GM11168 (cell line): ENCODE data around the gene OPCML.

Source experiments
- in situ Hi-C: fragments of 300-500 bp; cut with MboI; formaldehyde crosslinking; loops from one replicate; pipeline ENCODE4 v1.12.0; 2022; ENCODE audit warnings: low sequenced_read_pairs; ENCODE audit not compliant: unreplicated experiment

OPCML gene

DNA sequence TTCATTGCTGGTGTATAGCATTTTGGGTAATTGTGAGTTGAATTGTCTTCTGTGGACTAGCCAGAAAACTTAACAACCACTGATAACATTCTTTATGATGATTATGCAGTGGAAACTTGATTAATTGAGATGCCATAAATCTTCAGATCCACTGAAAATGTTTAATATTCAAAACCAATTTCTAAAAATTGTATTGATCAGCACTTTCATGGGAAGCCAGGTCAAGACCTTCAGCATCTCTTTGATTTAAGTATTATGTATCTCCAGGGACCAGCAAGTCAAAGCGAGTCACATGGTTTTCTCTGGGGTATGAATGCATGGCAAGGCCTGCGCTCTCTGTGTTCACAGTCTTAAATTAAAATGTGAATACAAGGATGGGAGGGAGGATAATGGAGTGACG is 596.9 kb downstream of the OPCML start:
- in situ Hi-C loops = no loop called here

DNA sequence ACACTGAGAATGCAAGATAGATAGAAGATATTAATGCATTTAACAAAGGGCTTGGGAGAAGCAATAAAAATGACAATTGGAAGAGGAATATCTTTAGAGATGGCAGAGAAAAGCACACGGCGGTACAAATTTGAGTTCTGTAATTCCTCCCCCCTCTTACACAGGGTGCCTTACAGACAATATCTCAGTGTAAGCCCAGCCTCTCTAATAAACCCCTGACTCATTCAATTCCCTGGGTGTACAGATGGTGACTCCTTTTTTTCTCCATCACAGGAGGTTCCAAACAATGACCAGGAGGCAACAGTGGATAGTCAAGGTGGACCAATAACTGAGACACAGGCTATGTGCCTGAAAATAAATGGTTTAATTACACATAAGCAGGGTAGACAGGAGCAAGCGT is 598.6 kb downstream of the OPCML start:
- in situ Hi-C loops = no loop called here

DNA sequence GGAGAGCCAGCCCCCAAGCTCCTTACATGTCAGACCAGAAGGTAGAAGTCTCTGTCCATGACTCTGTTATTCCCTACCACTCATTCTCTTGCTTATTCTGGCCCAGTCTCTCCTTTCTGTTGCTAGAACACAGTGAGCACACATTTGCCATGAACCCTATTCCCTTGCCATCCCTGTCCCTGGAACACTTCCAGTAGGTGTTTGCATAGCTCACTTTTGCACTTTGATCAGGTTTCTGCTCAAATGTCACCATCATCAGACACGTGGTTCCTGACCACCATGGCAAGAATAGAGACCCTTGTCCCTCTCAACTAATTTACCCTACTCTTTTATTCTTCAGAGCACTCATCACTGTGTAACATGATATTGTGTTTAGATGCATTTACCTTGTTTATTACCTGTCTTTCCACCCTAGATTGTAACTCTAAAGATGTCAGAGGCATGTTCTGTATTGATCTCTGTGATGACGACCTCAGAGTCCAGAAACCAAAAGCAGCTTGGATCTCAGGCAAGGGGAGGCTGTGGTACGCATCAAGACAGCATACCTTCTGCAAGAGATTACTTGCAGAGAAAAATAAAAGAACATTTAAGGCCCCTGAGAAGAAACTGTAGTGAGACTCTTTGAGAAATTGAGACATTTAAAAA is 606.4 kb downstream of the OPCML start:
- in situ Hi-C loops = no loop called here

DNA sequence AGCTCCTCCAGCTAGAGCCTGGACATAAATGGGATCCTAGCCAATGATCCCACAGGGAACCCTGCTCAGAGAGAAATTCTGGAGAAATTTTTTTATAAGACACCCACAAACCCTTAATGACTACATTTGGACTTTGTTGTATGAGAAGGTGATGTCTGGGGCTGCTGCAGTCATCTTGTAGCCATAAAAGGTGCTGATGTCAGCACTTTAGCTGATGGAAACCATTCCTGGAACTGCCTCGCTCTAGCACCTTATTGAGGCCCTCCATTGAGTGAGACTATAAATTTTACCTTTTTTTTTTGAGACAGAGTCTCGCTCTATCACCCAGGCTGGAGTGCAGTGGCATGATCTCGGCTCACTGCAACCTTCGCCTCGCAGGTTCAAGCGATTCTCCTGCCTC is 610.7 kb downstream of the OPCML start:
- in situ Hi-C loops = no loop called here

DNA sequence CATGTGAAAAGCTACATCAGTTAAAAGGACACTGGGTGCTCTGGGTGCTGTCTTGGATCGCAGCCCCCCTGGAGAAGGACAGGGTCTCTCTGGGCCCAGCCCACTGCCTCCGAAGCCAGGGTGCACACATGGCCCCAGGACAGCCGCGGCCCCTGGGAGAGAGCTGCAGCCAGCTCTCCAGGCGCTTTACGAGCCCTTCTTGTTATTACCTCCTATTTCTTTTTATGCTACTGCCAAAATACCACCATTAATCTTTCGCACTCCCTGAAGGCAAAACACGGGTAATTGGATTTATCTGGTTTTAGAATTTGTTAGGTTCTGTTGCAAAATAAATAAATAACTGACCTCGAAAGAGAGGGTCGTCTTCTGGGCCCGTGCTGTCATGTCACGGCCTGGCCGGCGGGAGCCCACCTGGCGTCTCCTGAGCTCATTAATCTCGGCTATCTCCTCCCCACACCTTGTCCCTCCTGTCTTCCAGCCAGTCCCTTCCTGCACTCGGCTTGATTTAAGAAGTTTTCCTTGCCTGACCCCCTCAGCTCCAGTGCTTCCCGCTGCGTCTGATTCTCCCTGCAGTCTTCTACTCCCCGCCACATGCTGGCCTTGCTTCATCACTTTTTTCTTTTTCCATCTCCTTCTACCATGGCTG is 611.7 kb downstream of the OPCML start:
- in situ Hi-C loops = no loop called here

DNA sequence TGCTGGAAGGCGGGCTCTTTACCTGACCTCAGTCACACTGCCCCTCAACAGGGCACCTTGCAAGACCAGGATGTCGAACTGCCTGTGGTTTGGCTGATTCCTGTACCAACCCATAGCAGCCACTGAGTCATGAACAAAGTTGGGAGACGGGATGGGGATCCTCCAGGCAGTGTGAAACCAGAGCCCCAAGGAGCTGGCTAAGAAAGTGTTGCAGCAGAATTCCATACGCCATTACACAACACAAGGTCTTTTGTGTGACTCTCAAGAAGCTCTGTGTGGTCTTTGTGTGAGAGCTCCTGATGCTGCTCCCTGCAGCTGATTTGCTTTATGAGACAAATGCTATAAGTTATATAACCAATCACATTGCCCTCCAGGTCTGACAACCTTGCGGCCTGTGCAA is 617.7 kb downstream of the OPCML start:
- in situ Hi-C loops = no loop called here

DNA sequence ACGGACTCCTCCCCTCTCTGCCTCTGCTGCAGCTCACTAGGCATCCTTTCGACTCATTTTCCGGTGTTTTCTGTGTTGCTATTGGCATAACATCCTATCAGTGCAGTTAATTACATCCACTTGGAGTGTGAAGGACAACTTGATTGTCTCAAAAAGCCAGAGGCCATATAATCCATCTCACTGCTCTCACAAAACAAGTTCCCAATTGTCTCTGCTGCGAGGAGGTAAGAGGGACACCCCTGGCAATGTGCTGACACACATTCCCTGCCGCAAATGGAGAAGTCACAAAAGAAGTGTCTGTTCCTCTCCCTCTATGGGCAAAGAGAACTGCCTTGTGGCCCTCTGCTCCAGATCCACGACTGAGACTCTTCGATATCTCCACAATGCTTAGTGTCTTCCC is 618.4 kb downstream of the OPCML start:
- in situ Hi-C loops = no loop called here

DNA sequence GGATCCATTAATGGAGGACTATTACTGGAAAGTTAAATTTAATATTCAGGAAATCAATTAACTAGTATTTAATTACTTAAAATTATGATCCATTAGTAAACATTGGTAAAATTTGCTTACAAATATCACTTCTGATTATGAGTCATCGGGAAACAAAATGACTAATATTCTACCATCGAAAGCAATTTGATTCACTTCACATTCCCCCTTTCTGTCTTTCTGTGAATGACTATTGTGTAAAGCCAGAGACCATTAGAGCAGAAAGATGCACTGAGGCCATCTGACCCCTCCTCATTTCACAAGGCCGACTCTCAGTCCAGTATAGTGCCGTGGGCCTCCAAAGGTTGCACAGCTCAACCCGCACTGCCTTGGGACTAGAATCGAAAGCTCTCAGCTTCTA is 619.0 kb downstream of the OPCML start:
- in situ Hi-C loops = no loop called here

DNA sequence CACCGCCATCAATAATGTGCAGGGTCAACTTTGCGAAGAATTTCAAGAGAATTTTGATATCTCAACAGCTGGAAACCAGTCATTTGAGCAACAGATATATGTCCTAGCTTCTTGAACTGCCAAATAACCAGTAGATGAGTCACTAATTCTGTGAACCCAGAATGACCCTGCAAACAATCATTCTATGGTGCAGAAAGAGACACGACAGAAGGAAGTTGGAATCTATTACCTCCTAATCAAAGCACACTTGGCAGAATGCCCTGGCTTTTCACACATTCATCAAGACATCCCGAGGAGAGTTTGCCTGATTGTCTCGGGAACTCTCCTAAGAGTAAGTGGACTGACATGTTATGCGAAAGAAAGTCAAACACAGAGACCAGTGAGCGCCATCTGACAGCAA is 621.1 kb downstream of the OPCML start:
- in situ Hi-C loops = no loop called here

DNA sequence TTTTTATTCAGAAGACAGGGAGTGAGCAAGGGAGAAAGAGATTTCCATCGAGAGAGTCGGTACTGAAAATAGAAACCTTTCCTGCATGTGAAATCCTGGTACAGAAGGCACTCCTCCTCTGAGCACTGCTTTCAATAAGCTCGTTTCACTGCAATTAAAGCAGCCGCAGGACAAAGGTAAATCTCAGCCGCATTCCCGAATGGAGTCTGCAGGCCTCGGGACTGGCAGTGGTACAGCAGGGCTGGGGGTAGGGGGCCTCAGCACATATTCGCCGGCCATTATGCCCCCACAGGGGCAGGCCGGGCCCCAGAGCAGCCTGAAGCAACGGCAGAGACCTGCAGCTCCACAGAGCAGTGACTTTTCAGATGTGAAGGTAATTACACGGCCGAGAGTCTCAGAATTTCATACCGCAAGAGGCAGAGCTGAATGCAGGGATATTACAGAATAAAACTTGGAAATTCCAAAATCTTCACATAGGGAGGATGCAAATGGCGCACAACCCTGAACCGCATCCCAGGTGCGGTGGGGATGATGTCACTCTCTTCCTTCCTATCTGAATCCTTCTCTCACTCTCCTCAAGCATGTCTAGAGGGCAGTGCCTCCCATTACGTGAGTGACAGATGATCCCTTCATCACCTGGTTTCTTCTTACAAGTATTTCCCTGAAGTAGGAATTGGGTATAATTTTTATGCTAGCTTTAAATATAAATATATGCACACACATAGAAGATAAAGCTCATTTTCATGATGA is 622.1 kb downstream of the OPCML start:
- in situ Hi-C loops = no loop called here

DNA sequence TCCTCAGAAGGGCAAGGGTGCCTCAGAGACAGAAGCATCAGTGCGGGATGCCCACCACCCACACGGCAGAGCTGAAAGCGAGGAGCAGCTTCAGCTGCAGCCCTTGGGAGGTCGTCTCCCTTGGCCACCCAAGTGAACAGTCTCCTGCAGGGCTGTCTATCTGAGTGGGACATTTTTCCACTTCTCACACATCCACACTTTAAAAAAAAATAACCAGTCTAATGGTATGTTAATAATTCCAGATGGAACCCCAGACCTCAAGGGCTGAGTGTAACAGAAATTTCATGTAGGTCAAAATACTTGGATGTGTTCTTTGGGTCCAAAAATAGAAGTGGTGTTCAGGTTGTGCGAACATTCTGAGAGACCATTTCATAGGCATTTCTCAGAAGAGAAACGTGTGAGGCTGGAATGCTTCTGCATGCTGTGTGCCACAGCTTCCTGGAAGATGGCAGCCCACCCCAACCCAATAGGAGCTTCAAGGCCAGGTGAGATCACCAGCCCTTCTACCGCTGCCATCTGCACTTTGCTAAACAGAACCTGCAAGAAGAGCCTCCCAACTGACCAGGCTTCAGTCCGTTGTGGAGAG is 623.2 kb downstream of the OPCML start:
- in situ Hi-C loops = no loop called here

DNA sequence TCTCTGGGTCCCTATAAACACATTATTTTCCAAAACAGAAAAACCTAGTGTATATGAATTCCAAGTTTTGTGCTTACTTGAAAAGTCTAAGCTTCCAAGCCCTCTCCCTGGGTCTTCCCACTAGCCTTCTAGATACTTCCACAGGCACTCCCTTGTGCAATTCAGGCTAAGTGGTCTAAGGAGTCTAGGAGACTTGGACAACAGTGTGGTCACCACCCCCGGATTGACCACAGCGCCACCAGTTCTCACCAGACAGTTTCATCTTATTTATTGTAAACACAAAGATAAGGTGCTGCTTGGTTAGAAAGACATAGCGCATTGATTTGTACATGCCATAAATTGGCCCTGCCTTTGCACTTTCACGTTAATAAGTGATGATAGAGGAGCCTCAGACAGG is 623.9 kb downstream of the OPCML start:
- in situ Hi-C loops = no loop called here

DNA sequence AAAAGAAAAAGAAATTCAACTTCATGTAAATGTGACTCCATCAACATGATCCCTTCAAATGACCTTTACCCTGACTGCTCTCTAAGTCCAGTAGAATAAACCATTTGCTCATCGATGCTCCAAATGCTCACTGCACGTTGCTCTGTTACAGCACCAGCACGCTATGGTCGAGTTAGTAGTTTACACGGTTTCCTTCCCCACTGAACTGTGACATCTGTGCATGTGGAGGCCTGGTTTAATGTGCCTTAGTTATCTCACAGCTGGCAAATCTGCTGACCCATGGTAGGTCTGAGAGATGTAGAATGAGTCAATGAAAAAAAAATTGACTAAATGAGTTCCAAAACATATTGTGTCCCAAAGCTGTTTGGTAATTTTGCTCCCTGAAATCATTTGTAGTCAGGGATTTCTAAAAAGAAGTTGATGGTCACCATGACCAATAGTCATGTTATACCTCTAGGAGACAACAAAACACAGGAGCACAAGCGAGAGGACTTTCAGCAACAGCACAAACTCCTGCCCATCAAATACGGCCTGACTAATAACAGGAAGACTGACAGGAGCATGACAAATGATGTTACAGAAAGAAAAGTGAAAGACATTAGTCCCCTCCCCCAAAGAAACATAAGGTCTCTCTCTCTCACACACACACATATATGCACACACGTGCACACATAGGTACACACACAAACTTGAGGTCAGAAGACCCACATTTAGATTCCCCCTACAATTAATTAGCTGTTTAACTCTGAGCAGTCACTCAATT is 624.5 kb downstream of the OPCML start:
- in situ Hi-C loops = no loop called here

DNA sequence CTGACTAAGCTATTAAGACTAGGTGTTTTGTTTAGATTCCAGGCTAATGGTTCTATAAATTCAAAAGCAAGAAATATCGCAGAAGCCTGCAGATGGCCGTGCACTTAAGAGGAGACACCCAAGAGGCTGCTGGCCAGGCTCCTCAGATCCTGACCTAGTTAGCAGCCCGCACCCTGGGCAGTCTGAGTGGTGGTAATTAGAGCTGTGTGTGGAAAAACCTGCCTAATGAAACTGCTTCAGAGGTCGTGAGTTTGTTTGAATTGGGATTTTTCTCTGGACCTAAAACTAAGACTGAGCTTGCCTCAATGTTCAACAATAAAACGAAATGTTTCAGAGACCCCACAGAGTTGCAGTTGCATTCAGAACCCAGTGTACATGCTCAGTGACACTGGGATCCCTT is 627.7 kb downstream of the OPCML start:
- in situ Hi-C loops = no loop called here

DNA sequence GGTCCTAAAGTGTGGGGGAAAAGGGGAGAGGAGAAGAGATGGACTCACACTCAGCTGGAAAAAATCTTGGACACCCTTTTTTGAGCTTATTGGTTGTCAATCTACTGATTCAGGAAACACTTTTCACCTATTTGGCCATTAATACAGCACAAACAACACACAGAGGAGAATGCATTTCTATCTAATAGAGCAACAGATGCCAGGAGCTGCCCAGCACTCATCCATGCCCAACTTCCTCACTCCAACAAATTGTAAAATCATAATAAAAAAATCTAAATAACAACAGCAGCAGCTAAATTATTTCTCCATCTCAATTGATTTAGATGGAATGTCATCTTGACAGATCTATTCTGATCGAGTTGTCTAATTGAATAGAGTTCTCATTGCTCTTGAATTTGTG is 628.2 kb downstream of the OPCML start:
- in situ Hi-C loops = no loop called here

DNA sequence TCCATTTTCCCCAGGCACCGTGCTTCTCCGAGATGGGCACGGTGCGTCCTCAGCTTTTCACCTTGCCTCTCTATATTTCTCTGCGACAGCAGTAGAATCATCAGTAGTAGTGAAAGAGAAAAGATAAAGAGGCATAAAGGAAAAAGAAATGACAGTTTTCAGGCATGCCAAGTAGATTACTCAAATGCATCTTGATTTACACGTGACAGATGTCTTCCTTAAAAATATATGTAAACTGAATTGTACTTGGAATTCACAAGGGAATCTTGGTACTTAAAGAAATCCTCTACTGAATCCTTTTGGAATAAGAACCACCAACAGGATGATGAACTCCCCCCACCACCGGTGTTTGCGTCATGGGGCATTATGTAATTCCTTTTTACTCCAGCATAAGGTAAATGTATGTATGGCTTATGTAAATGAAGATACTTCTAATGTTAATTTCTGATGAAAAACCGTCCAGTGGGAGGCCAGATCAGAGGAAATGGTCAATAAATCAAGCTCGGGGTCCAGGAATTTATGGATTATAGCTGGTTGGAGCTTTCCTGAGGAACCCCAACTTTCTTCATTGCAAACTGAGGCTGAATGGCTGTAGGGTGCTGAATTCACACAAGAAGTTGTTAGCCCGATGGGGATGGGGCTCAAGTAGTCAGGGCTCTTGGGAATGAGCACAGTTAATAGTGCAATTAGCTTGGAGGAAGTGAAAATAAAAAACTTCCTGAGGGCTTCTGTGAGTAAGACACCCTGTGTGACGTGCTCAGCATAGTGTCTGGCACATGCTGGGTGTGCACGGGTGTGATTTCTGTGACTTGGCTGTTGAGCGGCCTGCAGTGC is 630.4 kb downstream of the OPCML start:
- in situ Hi-C loops = no loop called here

DNA sequence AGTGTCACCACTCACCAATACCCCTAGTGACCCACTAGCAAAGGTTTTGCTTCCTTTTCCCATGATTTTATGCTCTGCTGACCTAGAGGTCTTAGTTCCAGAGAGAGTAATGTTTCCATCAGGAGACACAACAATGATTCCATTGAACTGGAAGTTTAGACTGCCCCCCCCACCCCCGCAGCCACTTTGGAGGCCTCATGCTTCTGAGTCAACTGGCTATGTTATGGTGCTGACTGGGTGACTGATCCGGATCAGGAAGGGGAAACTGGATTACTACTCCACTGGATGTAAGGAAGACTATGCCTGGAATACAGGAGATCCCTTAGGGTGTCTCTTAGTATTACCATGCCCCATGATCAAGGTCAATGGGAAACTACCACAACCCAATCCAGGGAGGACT is 633.6 kb downstream of the OPCML start:
- in situ Hi-C loops = no loop called here

DNA sequence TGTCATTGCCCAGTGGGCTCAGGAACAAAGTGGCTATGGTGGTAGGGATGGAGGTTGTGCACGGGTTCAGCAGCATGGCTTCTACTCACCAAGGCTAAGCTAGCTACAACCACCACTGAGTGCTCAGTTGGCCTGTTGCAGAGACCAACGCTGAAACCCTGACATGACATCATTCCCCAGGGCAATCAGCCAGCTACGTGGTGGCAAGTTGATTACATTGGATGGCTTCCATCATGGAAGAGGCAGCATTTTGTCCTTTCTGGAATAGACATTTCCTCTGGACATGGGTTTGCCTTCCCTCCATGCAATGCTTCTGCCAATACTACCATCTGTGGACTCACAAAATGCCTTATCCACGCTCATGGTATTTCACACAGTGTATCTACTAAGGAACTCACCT is 634.3 kb downstream of the OPCML start:
- in situ Hi-C loops = no loop called here

DNA sequence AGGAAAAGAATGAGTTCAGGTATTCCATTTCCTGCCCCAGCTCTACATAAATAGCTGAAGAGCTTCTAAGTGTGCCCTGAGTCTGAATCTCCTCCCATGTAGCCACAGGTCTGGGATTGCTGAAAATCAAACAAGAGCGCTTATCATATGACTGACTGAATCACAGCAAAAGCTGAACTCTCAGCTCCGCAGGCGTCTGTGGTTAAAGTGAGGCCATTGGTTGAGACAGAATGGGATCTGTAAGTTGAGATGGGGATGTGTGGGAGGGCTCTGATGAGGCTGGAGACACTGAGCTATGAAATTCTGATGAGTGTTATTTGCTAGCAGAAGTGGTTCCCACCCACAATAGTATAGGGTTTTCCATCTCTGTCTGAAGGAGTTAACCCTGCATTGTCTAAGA is 637.0 kb downstream of the OPCML start:
- in situ Hi-C loops = no loop called here

DNA sequence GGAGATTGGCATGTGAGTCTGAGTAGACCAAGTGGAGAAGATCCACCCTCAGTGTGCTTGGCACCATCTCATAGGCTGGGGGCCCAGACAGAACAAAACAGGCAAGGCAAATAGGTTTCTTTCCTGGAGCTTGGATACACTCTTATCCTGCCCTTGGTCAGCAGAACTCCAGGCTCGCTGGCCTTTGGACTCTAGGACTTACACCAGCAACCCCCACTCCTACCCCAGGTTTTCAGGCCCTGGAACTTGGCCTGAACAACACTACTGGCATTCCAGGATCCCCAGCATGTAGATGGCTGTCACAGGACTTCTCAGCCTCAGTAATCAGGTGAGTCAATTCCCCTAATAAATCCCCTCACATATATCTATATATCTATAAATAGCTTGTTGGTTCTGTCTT is 637.7 kb downstream of the OPCML start:
- in situ Hi-C loops = no loop called here
